ENCODE data around the gene MYH7. TPM values are rescaled to one million over a fixed set of nuclear protein-coding genes. Genes with fewer than 3 reads are reported as not detected.

Gene MYH7
- total RNA-seq, 1 experiment from 2014 or later = not detected

- Mint-ChIP-seq H3K9me3 (ENCODE audit: low read depth, unreplicated experiment) (no peaks in the 10 kb centered on the region), H3K4me3 (ENCODE audit: low read depth, unreplicated experiment) (peak overlapping the region; percentile 40), H3K36me3 (ENCODE audit: insufficient read depth, unreplicated experiment) (no peaks in the 10 kb centered on the region), H3K27me3 (ENCODE audit: unreplicated experiment) (peaks cover 96% of the 10 kb centered on the region), H3K4me1 (ENCODE audit: low read depth, unreplicated experiment) (no peaks in the 10 kb centered on the region), H3K27ac (ENCODE audit: unreplicated experiment) (no peak overlapping the region)
- CTCF ChIA-PET = interaction anchor here (0.6 to 0.7 kb wide), 2 partner anchors 11 to 186 kb away, joined by 3 read pairs; no protein-coding TSS in a partner anchor
- no peak for TF ChIP-seq CTCF (IDR thresholded peaks at IDR 0.05; ENCODE audit: unreplicated experiment)
- no peak for DNase-seq
- intact Hi-C loops (cut with micrococcal nuclease; ENCODE audit: unreplicated experiment) = no loop called here
- BruUV-seq (replicated peaks) = no TSS peak
These were observed 71.1 kb downstream of the MYH7 start for GRCh38 chr14:23364164-23365035.

Small RNA genes lying within 50 kb of the gene (microRNA-seq; reads per million reads assigned to microRNA genes)
- 3.5 reads per million, percentile 4 among the genes with 10 or more reads in this experiment for gene MIR208A
- gene MIR208B = not detected

Other genes starting within 250 kb of the MYH7 start
- not detected in 2 replicates for gene RNF212B, start 197.7 kb downstream of the MYH7 start, total RNA-seq (2022)
- gene HOMEZ, start 149.5 kb downstream of the MYH7 start, total RNA-seq (2022) = 19.3 and 22.6 TPM in 2 replicates
- 12.8 and 16.2 TPM in 2 replicates for gene PPP1R3E, start 132.8 kb downstream of the MYH7 start, total RNA-seq (2022)
- gene BCL2L2, start 128.8 kb downstream of the MYH7 start, total RNA-seq (2022) = 19.0 and 21.3 TPM in 2 replicates
- gene PABPN1, start 114.2 kb downstream of the MYH7 start, total RNA-seq (2022) = 173 and 181 TPM in 2 replicates
- gene SLC22A17, start 82.8 kb downstream of the MYH7 start, total RNA-seq (2022) = 0.39 and 0.61 TPM in 2 replicates
- not detected in 2 replicates for gene EFS, start 70.5 kb downstream of the MYH7 start, total RNA-seq (2022)
- not detected in 2 replicates for gene IL25, start 62.9 kb downstream of the MYH7 start, total RNA-seq (2022)
- not detected in 2 replicates for gene CMTM5, start 58.6 kb downstream of the MYH7 start, total RNA-seq (2022)
- gene MYH6, start 27.4 kb downstream of the MYH7 start, total RNA-seq (2022) = not detected in 2 replicates
- 42.2 and 52.0 TPM in 2 replicates for gene NGDN, start 34.0 kb upstream of the MYH7 start, total RNA-seq (2022)
- 3.7 TPM in 2 replicates for gene ZFHX2, start 116.1 kb upstream of the MYH7 start, total RNA-seq (2022)
- 15.4 and 18.3 TPM in 2 replicates for gene THTPA, start 120.6 kb upstream of the MYH7 start, total RNA-seq (2022)
- gene AP1G2, start 132.1 kb upstream of the MYH7 start, total RNA-seq (2022) = 152 and 173 TPM in 2 replicates
- not detected in 2 replicates for gene JPH4, start 143.1 kb upstream of the MYH7 start, total RNA-seq (2022)
- gene DHRS2, start 200.7 kb upstream of the MYH7 start, total RNA-seq (2022) = 1.8 and 3.0 TPM in 2 replicates